ENCODE data around the gene HAUS5.

- no peak for TF ChIP-seq POLR2A (IDR thresholded peaks at IDR 0.05; ENCODE audit: control extremely low read depth in 1 of 2, low read depth in 2 of 2, low read length in 2 of 2)
- no peak for TF ChIP-seq PHF8 (conservative IDR thresholded peaks at IDR 0.05; ENCODE audit: low read depth, low read length)
- TF ChIP-seq CTCF (IDR thresholded peaks at IDR 0.05; ENCODE audit: control extremely low read depth in 1 of 3, insufficient read depth in 1 of 3, low read depth in 1 of 3, low read length in 3 of 3): no peak
- no peak for TF ChIP-seq POLR2AphosphoS5 (IDR thresholded peaks at IDR 0.05; ENCODE audit: low read depth, low read length)
- TF ChIP-seq GABPA (IDR thresholded peaks at IDR 0.05; ENCODE audit: borderline replicate concordance, insufficient read depth, low read length): no peak
- no peak for TF ChIP-seq SIN3A (conservative IDR thresholded peaks at IDR 0.05 in 1 of 2, IDR thresholded peaks at IDR 0.05 in 1 of 2; ENCODE audit: low read depth in 1 of 2, low read length in 2 of 2)
- no peak for TF ChIP-seq EZH2 (IDR thresholded peaks at IDR 0.05; ENCODE audit: low read depth, low read length, severe bottlenecking)
- no peak for TF ChIP-seq RNF2 (IDR thresholded peaks at IDR 0.05; ENCODE audit: borderline replicate concordance, low read depth, low read length, missing control alignments, poor library complexity, severe bottlenecking)
- TF ChIP-seq ZNF274 (IDR thresholded peaks at IDR 0.05; ENCODE audit: borderline replicate concordance, extremely low read depth, low read length): no peak
- TF ChIP-seq CHD2 (IDR thresholded peaks at IDR 0.05; ENCODE audit: low read length): no peak
- no peak for TF ChIP-seq SAP30 (IDR thresholded peaks at IDR 0.05; ENCODE audit: insufficient read depth, insufficient replicate concordance, low read length)
- TF ChIP-seq JUND (IDR thresholded peaks at IDR 0.05; ENCODE audit: low read length): no peak
- no peak for TF ChIP-seq RXRA (IDR thresholded peaks at IDR 0.05; ENCODE audit: insufficient read depth, low read depth, low read length)
These were observed 59.3 kb downstream of the HAUS5 start for GRCh38 chr19:35671818-35672217.
